GM18909 (cell line): ENCODE data around the gene ZNF746.
"Not testable (repeated sequence)": the region's sequence is repeated elsewhere in the genome, so short reads cannot be mapped to it uniquely, and the experiment has no call there.

ENCODE experiments used
- ATAC-seq: cut with Tn5 transposase; IDR thresholded peaks from one replicate; pipeline ENCODE4 v1.9.1; 2021; ENCODE audit warnings: mild to moderate bottlenecking; ENCODE audit not compliant: unreplicated experiment, poor library complexity

ZNF746 gene

GRCh38 chr7:149497467-149498261, at the start of gene ZNF746:
TSS of gene ZNF746 (minus strand) at chr7:149497809. CDS start at chr7:149497536, 273 bp downstream.
- ATAC-seq, result peak; percentile 96

- ATAC-seq, result no peak
Observed at GRCh38 chr7:149547126-149547525, 49.5 kb upstream of the ZNF746 start.

- no peak for ATAC-seq
Observed at GRCh38 chr7:149546331-149546730, 48.7 kb upstream of the ZNF746 start.

GRCh38 chr7:149544028-149544427, 46.4 kb upstream of the ZNF746 start:
- ATAC-seq, result no peak

- no peak for ATAC-seq
Observed at GRCh38 chr7:149532654-149533053, 35.0 kb upstream of the ZNF746 start.

- ATAC-seq, result no peak
Observed at GRCh38 chr7:149529136-149529718, 31.6 kb upstream of the ZNF746 start.

- no peak for ATAC-seq
Observed at GRCh38 chr7:149527414-149527813, 29.8 kb upstream of the ZNF746 start.

GRCh38 chr7:149525280-149525679, 27.7 kb upstream of the ZNF746 start:
- no peak for ATAC-seq

GRCh38 chr7:149524394-149524793, 26.8 kb upstream of the ZNF746 start:
- ATAC-seq, result no peak

- no peak for ATAC-seq
Observed at GRCh38 chr7:149510248-149510647, 12.6 kb upstream of the ZNF746 start.

- no peak for ATAC-seq
Observed at GRCh38 chr7:149509774-149510173, 12.2 kb upstream of the ZNF746 start.

GRCh38 chr7:149505551-149505950, 7.9 kb upstream of the ZNF746 start:
- ATAC-seq, result no peak

GRCh38 chr7:149501651-149502050, 4.0 kb upstream of the ZNF746 start:
- no peak for ATAC-seq

GRCh38 chr7:149500910-149501309, 3.3 kb upstream of the ZNF746 start:
- ATAC-seq, result no peak

- ATAC-seq, result no peak
Observed at GRCh38 chr7:149500201-149500600, 2.6 kb upstream of the ZNF746 start.

GRCh38 chr7:149498811-149499210, 1.2 kb upstream of the ZNF746 start:
- no peak for ATAC-seq

- peak; percentile 40 for ATAC-seq
Observed at GRCh38 chr7:149496642-149497391, 792 bp downstream of the ZNF746 start.

- ATAC-seq, result no peak
Observed at GRCh38 chr7:149495785-149496641, 1.6 kb downstream of the ZNF746 start.

GRCh38 chr7:149494738-149495368, 2.8 kb downstream of the ZNF746 start:
- ATAC-seq, result no peak

GRCh38 chr7:149493975-149494374, 3.6 kb downstream of the ZNF746 start:
- not testable (repeated sequence) for ATAC-seq
